ENCODE measurements around the gene GP1BA.

DNA sequence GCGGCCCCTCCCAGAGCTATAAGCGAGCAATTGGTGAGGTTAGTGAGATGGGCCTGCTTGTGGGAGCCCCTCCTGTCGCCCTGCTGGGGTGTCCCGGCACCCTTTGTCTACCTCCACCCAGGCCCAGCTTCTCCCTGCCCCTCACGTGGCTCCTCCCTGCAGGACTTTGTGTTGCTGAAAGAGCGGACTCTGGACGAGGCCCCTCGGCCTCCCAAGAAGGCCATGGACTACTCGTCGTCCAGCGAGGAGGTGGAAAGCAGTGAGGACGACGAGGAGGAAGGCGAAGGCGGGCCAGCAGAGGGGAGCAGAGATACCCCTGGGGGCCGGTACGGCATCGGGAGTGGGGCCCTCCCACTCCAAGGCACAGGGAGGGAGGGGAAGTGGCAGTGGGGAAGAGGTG lies 38.8 kb upstream of the GP1BA start:
- TF ChIP-seq EZH2 (IDR thresholded peaks at IDR 0.05; ENCODE audit: borderline replicate concordance, low read length), result no peak
- TF ChIP-seq, protein P1, sequence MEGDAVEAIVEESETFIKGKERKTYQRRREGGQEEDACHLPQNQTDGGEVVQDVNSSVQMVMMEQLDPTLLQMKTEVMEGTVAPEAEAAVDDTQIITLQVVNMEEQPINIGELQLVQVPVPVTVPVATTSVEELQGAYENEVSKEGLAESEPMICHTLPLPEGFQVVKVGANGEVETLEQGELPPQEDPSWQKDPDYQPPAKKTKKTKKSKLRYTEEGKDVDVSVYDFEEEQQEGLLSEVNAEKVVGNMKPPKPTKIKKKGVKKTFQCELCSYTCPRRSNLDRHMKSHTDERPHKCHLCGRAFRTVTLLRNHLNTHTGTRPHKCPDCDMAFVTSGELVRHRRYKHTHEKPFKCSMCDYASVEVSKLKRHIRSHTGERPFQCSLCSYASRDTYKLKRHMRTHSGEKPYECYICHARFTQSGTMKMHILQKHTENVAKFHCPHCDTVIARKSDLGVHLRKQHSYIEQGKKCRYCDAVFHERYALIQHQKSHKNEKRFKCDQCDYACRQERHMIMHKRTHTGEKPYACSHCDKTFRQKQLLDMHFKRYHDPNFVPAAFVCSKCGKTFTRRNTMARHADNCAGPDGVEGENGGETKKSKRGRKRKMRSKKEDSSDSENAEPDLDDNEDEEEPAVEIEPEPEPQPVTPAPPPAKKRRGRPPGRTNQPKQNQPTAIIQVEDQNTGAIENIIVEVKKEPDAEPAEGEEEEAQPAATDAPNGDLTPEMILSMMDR (conservative IDR thresholded peaks at IDR 0.05 in 1 of 2, IDR thresholded peaks at IDR 0.05 in 1 of 2; ENCODE audit: extremely low read depth in 1 of 2, insufficient read depth in 1 of 2, low read depth in 1 of 2, low read length in 2 of 2), result no peak
